DOHH2 (cell line): ENCODE data around the gene HIGD1B.

Experiments
- CTCF ChIP-seq: fragments of 200-600 bp; sonication (generic); IDR thresholded peaks from one replicate; pipeline ENCODE4 v1.5.1; 2014; ENCODE audit warnings: antibody characterized with exemption, mild to moderate bottlenecking, low read depth, low read length; ENCODE audit not compliant: poor library complexity, severe bottlenecking
- EZH2phosphoT487 ChIP-seq: fragments of 200-600 bp; sonication (generic); IDR thresholded peaks from 2 replicates; pipeline ENCODE4 v1.6.1; 2017; ENCODE audit warnings: borderline replicate concordance, mild to moderate bottlenecking, antibody characterized with exemption, low read length, moderate library complexity, mixed read lengths

GRCh38 chr17:44880062-44880461, 32.4 kb downstream of the HIGD1B start:
- no peak for TF ChIP-seq CTCF
- no peak for TF ChIP-seq EZH2phosphoT487
